Neural progenitor cell (in vitro differentiated cells): ENCODE measurements around the gene WDTC1. TPM values are rescaled to one million over a fixed set of nuclear protein-coding genes. Genes with fewer than 3 reads are reported as not detected.

Experiments used
- DNase-seq: peaks from one replicate; pipeline ENCODE4 v3.0.0-alpha.2; 2016; ENCODE audit warnings: low spot score
- H2AFZ ChIP-seq: fragments of 200-600 bp; sonication (generic); replicated peaks from 2 replicates; pipeline ENCODE4 v1.6.1; 2016; ENCODE audit warnings: antibody characterized with exemption
- H3F3A ChIP-seq: fragments of 200-600 bp; sonication (generic); 2 replicates; pipeline ENCODE4 v1.6.1; 2016; ENCODE audit warnings: antibody characterized with exemption, low read depth
- H3K27ac ChIP-seq: fragments of 200-600 bp; sonication (generic); 2 replicates; pipeline ENCODE4 v1.5.1; 2016; ENCODE audit warnings: mild to moderate bottlenecking
- H3K27me3 ChIP-seq: fragments of 200-600 bp; sonication (generic); 2 replicates; pipeline ENCODE4 v1.6.1; 2016; ENCODE audit warnings: mild to moderate bottlenecking, moderate library complexity
- H3K36me3 ChIP-seq: fragments of 200-600 bp; sonication (generic); 2 replicates; pipeline ENCODE4 v1.5.1; 2016
- H3K4me1 ChIP-seq: fragments of 200-600 bp; sonication (generic); 2 replicates; pipeline ENCODE4 v1.6.1; 2016; ENCODE audit warnings: mixed run types
- H3K4me2 ChIP-seq: fragments of 200-600 bp; sonication (generic); 2 replicates; pipeline ENCODE4 v1.6.1; 2016
- H3K4me3 ChIP-seq: fragments of 200-600 bp; sonication (generic); 2 replicates; pipeline ENCODE4 v1.5.1; 2016
- H3K79me2 ChIP-seq: fragments of 200-600 bp; sonication (generic); 2 replicates; pipeline ENCODE4 v1.6.1; 2016; ENCODE audit warnings: low read depth
- H3K9ac ChIP-seq: fragments of 200-600 bp; sonication (generic); 2 replicates; pipeline ENCODE4 v1.6.1; 2016
- H3K9me3 ChIP-seq: fragments of 200-600 bp; sonication (generic); 2 replicates; pipeline ENCODE4 v1.5.1; 2016; ENCODE audit warnings: low read depth
- H4K20me1 ChIP-seq: fragments of 200-600 bp; sonication (generic); 2 replicates; pipeline ENCODE4 v1.6.1; 2016; ENCODE audit warnings: low read depth
- H3K27ac Mint-ChIP-seq: 3 replicates; pipeline ENCODE4 v1.8.0; 2021; ENCODE audit warnings: mixed read lengths
- H3K27me3 Mint-ChIP-seq: 2 replicates; pipeline ENCODE4 v1.8.0; 2022; ENCODE audit warnings: low read depth, mild to moderate bottlenecking, inconsistent platforms, moderate library complexity, mixed read lengths; ENCODE audit not compliant: insufficient read depth
- H3K36me3 Mint-ChIP-seq: 3 replicates; pipeline ENCODE4 v1.8.0; 2021; ENCODE audit warnings: mixed read lengths
- H3K4me1 Mint-ChIP-seq: 3 replicates; pipeline ENCODE4 v1.8.0; 2021; ENCODE audit warnings: mixed read lengths
- H3K4me3 Mint-ChIP-seq: 3 replicates; pipeline ENCODE4 v1.8.0; 2021; ENCODE audit warnings: mild to moderate bottlenecking, moderate library complexity, mixed read lengths
- H3K9me3 Mint-ChIP-seq: 3 replicates; pipeline ENCODE4 v1.8.0; 2020; ENCODE audit warnings: mixed read lengths
- CTCF ChIP-seq: fragments of 200-600 bp; sonication (generic); IDR thresholded peaks from 2 replicates; pipeline ENCODE4 v1.5.1; 2017; ENCODE audit warnings: antibody characterized with exemption, mild to moderate bottlenecking
- EZH2 ChIP-seq: fragments of 200-600 bp; sonication (generic); IDR thresholded peaks from 2 replicates; pipeline ENCODE4 v1.6.1; 2017; ENCODE audit warnings: antibody characterized with exemption, mild to moderate bottlenecking, moderate library complexity
- EZH2phosphoT487 ChIP-seq: fragments of 200-600 bp; sonication (generic); IDR thresholded peaks from 2 replicates; pipeline ENCODE4 v1.6.1; 2017; ENCODE audit warnings: antibody characterized with exemption
- total RNA-seq: library from RNA; depleted of rRNA; stranded (reverse); fragments of >200 nt; gene quantifications from 2 replicates; pipeline ENCODE4 v1.2.3, GENCODE V29; 2015; ENCODE audit warnings: low replicate concordance

Gene WDTC1
- total RNA-seq, 1 donor from 2014 or later: 17.8 TPM

- Mint-ChIP-seq H3K27ac (peak overlapping the region; percentile 83), H3K4me3 (peak overlapping the region; percentile 30), H3K36me3 (no peaks in the 10 kb centered on the region), H3K9me3 (no peaks in the 10 kb centered on the region), H3K27me3 (peaks cover 28% of the 10 kb centered on the region), H3K4me1 (peaks cover 44% of the 10 kb centered on the region)
- Histone ChIP-seq H3K4me3 (no peak overlapping the region), H3K9ac (no peak overlapping the region), H3K27me3 (no peaks in the 10 kb centered on the region), H3K27ac (no peak overlapping the region), H4K20me1 (no peaks in the 10 kb centered on the region), H3K36me3 (no peaks in the 10 kb centered on the region), H3K79me2 (no peaks in the 10 kb centered on the region), H3K4me1 (peaks cover 41% of the 10 kb centered on the region), H3K9me3 (no peaks in the 10 kb centered on the region), H3F3A (peaks cover 36% of the 10 kb centered on the region), H3K4me2 (no peak overlapping the region), H2AFZ (no peak overlapping the region)
- DNase-seq: no peak
- TF ChIP-seq EZH2 (no peak), CTCF (no peak), EZH2phosphoT487 (no peak)
Measured at GRCh38 chr1:27343639-27344025, 109.2 kb downstream of the WDTC1 start.

GRCh38 chr1:27345272-27345671 is 110.8 kb downstream of the WDTC1 start:
- H3K27ac ChIP-seq: no peak overlapping the region
- no peak overlapping the region for H2AFZ ChIP-seq
- no peak for TF ChIP-seq CTCF
- TF ChIP-seq EZH2: no peak
- no peak for TF ChIP-seq EZH2phosphoT487
- no peak overlapping the region for H3K4me2 ChIP-seq
- Mint-ChIP-seq H3K4me1 (peaks cover 32% of the 10 kb centered on the region), H3K9me3 (no peaks in the 10 kb centered on the region), H3K4me3 (no peak overlapping the region), H3K36me3 (no peaks in the 10 kb centered on the region), H3K27ac (no peak overlapping the region), H3K27me3 (peaks cover 30% of the 10 kb centered on the region)
- no peaks in the 10 kb centered on the region for H4K20me1 ChIP-seq
- peaks cover 30% of the 10 kb centered on the region for H3F3A ChIP-seq
- peaks cover 9% of the 10 kb centered on the region for H3K27me3 ChIP-seq
- H3K79me2 ChIP-seq: no peaks in the 10 kb centered on the region
- H3K36me3 ChIP-seq: no peaks in the 10 kb centered on the region
- no peaks in the 10 kb centered on the region for H3K9me3 ChIP-seq
- H3K4me3 ChIP-seq: no peak overlapping the region
- no peak for DNase-seq
- H3K4me1 ChIP-seq: peaks cover 34% of the 10 kb centered on the region
- H3K9ac ChIP-seq: no peak overlapping the region

GRCh38 chr1:27346357-27346756 is 111.9 kb downstream of the WDTC1 start:
- H2AFZ ChIP-seq: no peak overlapping the region

More at GRCh38 chr1:27346357-27346756, 111.9 kb downstream of the WDTC1 start:
- H3K9ac ChIP-seq: no peak overlapping the region
- H3K4me1 ChIP-seq: peaks cover 27% of the 10 kb centered on the region
- H3K27ac ChIP-seq: no peak overlapping the region
- H3K9me3 ChIP-seq: no peaks in the 10 kb centered on the region
- H3F3A ChIP-seq: peaks cover 34% of the 10 kb centered on the region
- no peak overlapping the region for H3K4me3 ChIP-seq
- no peak for DNase-seq
- no peaks in the 10 kb centered on the region for H3K79me2 ChIP-seq
- Mint-ChIP-seq H3K27ac (no peak overlapping the region), H3K36me3 (no peaks in the 10 kb centered on the region), H3K4me3 (no peak overlapping the region), H3K9me3 (no peaks in the 10 kb centered on the region), H3K4me1 (peaks cover 32% of the 10 kb centered on the region), H3K27me3 (peaks cover 35% of the 10 kb centered on the region)
- H4K20me1 ChIP-seq: no peaks in the 10 kb centered on the region
- no peaks in the 10 kb centered on the region for H3K36me3 ChIP-seq
- peaks cover 14% of the 10 kb centered on the region for H3K27me3 ChIP-seq
- TF ChIP-seq EZH2: no peak
- no peak for TF ChIP-seq EZH2phosphoT487
- no peak for TF ChIP-seq CTCF
- no peak overlapping the region for H3K4me2 ChIP-seq
